SU-DHL-6 (cell line): Measurements from ENCODE around the gene IGSF21.

Experiments used
- EZH2phosphoT487 ChIP-seq: fragments of 200-600 bp; sonication (generic), shearing (Covaris generic); conservative IDR thresholded peaks from 2 replicates; pipeline ENCODE4 v1.6.1; 2018; ENCODE audit warnings: mild to moderate bottlenecking, antibody characterized with exemption, low read length, moderate library complexity, mixed read lengths
- TF ChIP-seq, protein P1 (sequence below): fragments of 200-600 bp; sonication (generic); IDR thresholded peaks from one replicate; pipeline ENCODE4 v1.5.1; 2017; ENCODE audit warnings: antibody characterized with exemption, mild to moderate bottlenecking, low read length, moderate library complexity; ENCODE audit not compliant: insufficient read depth, poor library complexity, severe bottlenecking

DNA sequence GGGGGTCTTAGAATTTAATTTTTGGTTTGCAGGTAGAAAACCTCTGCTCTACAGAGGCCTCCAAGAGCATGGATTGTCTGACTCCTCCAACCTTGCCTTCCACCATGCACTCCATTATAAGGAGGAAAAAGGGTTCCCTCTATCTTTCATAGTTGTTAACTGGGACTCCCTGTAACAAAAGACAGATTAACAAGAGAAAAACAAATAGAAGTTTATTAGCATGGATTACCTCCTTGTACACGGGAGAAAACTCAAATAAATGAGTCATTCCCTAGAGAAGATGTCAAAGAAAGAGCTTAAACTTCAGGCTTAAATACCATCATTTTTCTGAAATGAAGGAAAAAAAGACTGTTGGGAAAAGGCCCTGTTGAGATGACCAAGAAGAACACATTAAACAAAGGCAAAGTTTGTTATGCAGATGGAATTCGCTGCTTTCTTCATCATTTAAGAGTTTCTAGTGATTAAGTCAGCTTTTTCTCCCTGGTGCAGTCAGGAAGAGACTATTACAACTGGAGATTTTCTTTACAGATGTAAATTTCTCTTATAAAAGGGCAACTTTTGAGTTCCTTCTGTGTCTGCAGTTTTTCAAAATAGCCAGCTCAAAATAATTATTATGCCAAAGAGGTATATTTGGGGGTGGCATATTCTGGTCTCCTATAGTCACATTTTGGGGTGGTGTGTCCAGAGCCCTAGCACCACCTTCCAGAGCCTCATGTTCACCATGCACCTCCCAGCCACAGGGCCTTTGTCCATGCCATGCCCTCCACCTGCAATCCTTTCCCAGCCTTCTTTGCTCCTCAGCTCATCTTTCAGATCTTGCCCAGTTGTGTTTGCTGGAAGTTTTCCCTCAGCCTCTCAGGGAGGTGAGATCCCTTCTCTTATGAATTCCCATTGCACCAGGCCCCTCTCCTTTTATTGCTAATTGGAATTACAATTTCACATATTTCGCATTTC, 310.0 kb downstream of the IGSF21 start:
- TF ChIP-seq, protein P1, sequence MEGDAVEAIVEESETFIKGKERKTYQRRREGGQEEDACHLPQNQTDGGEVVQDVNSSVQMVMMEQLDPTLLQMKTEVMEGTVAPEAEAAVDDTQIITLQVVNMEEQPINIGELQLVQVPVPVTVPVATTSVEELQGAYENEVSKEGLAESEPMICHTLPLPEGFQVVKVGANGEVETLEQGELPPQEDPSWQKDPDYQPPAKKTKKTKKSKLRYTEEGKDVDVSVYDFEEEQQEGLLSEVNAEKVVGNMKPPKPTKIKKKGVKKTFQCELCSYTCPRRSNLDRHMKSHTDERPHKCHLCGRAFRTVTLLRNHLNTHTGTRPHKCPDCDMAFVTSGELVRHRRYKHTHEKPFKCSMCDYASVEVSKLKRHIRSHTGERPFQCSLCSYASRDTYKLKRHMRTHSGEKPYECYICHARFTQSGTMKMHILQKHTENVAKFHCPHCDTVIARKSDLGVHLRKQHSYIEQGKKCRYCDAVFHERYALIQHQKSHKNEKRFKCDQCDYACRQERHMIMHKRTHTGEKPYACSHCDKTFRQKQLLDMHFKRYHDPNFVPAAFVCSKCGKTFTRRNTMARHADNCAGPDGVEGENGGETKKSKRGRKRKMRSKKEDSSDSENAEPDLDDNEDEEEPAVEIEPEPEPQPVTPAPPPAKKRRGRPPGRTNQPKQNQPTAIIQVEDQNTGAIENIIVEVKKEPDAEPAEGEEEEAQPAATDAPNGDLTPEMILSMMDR = no peak
- TF ChIP-seq EZH2phosphoT487 = no peak
